ENCODE measurements around the gene CCDC88C.

Gene CCDC88C

DNA sequence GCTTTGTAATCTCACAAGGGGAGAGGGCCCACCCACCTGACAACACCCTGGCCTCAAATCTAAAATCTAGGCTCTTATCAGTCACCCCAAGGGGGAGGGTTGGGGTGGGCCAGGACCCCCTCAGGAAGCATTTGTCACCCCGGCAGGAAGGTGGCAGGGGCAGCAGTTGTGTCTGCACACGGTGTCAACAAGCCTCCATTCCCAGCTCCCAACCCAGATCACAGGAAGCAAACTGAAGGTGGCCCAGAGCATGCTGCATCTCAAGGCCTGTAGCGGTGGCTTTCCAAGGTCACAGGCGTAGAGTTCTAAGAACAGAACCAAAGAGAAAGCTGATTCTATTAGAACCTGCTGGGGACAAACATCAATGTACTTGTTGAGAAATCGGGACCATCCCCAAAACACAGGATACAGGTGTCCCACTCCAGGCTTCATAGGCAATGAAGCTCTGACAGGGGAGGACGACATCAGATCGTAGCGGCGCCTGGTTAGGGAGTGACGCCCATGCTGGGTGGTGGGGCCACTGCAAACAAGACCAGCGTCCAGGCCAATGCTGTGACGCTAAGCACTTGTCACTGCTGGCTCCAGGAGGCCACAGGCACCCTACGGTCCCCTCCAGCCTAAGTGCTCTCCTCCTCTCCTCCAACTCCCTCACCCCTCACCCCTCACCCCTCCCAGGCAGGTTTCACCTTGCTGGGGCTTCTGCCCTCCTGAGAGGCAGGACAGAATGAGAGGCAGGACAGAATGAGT is 52.9 kb downstream of the CCDC88C start:
- Mint-ChIP-seq H3K4me1 (ENCODE audit: low read depth) (peaks cover 83% of the 10 kb centered on the region), H3K27ac (peak overlapping the region; percentile 62)

DNA sequence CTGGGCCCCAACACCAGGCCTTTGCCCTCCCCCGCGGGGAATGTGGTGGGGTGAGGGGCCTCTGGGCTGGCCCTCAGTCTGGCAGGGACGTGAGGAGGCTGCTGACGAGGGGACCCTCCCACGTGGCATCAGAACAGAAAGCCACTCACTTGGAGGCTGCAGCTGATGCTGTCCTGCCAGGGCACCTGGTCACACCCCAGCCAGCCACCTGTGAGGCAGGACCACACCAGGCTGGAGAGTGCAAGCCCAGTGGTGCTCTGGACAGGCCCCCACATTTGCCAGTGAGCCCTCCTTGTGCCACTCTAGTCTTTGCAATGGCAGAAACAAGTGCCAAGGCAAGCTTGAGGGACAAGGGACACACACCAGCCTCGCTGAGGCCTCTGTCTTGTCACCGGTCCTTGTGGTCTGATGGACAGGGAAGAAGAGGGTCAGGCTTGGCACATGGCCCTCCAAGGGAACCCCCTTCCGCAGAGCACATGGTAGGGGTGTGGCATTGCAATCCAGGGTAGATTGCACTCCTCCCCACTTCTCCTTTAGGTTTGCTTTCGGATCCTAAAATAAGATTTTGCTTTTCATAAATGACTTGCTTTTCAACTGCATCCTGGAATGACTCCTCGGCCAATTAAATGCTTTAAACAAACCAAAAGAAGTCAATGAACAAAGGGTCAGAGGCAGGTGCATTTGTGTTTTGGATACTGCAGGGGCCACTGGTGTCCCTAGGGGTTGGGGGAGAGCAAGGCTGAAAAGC is 53.7 kb downstream of the CCDC88C start:
- Mint-ChIP-seq H3K4me1 (ENCODE audit: low read depth) (peaks cover 82% of the 10 kb centered on the region), H3K9me3 (no peaks in the 10 kb centered on the region), H3K4me3 (peak overlapping the region; percentile 42), H3K27ac (peak overlapping the region; percentile 62), H3K27me3 (peaks cover 14% of the 10 kb centered on the region), H3K36me3 (ENCODE audit: low read depth) (no peaks in the 10 kb centered on the region)
- intact Hi-C loops (cut with micrococcal nuclease): loop anchor here (5.0 kb wide), 3 partner anchors 33 to 53 kb away; partner anchors contain the start of gene CCDC88C

More for the DNA sequence above, 52.9 kb downstream of the CCDC88C start:
- Mint-ChIP-seq H3K9me3 (no peaks in the 10 kb centered on the region), H3K4me3 (peak overlapping the region; percentile 42), H3K27me3 (peaks cover 16% of the 10 kb centered on the region), H3K36me3 (ENCODE audit: low read depth) (no peaks in the 10 kb centered on the region)
- intact Hi-C loops (cut with micrococcal nuclease): loop anchor here (5.0 kb wide), 3 partner anchors 33 to 53 kb away; partner anchors contain the start of gene CCDC88C

DNA sequence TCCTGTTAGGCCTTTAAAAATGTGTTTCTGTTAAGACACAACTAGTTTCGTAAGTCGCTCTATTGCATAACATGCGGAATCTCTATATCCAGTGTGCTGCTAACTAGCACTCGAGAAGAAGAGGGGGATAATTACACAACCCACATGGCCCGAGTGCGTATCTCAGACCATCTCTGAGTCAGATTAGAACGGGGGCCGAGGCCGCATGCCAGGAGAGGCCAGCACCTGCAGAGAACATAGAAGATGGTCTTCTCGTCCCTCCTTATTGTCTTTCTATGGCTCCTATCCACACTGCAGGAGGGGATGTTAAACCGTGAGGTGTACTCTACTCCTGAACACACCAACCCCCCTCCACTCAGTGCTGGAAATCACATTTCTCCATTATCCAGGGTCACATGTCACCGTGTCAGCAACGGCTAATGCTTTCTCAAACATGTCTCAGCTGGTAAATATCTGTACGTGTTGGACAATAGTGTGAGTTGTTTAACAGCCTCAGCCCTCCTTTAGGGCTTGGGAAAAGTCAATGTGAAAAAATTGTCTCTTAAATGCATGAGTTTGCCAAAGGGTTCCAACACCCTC is 56.3 kb downstream of the CCDC88C start:
- H3K4me3 Mint-ChIP-seq: no peak overlapping the region
- peaks cover 63% of the 10 kb centered on the region for H3K4me1 Mint-ChIP-seq (ENCODE audit: low read depth)
- H3K27me3 Mint-ChIP-seq: peaks cover 14% of the 10 kb centered on the region
- no peaks in the 10 kb centered on the region for H3K9me3 Mint-ChIP-seq
- peak overlapping the region; percentile 65 for H3K27ac Mint-ChIP-seq
- H3K36me3 Mint-ChIP-seq (ENCODE audit: low read depth): no peaks in the 10 kb centered on the region
- intact Hi-C loops (cut with micrococcal nuclease): loop anchor here (5.0 kb wide), 3 partner anchors 36 to 56 kb away; partner anchors contain the start of gene CCDC88C

DNA sequence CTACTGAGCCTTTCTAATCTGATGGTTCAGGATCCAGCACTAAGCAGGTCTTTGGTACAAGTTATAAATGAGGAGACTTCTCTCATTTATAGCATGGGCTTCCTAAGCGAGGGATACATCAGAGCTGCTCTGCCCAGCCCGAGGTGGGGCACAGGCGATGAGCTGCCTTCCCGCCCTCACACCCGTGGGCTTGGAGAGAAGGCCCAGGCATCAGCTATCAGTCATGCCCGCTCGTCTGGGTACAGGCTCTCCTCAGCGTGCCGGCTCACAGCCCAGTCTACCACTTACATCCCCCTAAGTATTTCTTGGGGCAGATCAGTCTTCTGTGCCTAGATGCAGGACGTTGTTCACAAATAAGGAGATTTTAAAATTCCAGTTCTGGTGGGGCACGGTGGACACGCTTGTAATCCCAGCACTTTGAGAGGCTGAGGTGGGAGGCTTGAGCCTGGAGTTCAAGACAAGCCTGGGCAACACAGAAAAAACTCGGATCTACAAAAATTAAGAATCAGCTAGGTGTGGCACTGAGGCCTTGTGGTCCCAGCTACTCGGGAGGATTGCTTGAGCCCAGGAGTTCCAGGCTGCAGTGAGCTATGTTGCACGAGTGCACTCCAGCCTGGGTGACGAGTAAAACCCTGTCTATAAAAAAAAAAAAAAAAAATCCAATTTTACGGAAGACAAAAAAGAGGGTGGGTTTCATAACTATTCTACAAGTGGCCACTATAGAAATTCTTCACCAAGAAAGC is 57.0 kb downstream of the CCDC88C start:
- peak overlapping the region; percentile 61 for H3K27ac Mint-ChIP-seq
- intact Hi-C loops (cut with micrococcal nuclease): loop anchor here (5.0 kb wide), 3 partner anchors 37 to 57 kb away; partner anchors contain the start of gene CCDC88C

DNA sequence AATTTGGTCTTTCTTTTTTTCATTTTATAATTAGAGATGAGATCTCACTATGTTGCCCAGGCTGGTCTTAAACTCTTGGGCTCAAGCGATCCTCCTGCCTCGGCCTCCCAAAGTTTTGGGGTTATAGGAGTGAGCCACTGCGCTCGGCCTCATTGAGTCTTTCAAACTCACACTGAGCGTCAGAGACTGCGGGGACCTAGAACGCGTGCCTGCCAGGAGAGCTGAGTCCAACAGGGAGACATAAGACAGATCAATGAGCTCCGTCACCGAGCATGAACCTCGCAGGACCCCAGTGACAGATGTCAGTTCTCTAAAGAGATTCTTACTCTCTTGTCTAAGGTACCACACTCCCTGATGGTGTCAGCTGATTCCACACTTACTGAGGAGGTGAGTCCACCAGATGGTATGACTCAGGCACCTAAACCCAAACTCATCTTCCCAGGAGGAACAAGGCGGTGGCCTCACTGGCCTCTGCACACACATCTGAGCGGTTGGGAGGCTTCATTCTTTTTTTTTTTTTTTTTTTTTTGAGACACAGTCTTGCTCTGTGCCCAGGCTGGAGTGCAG is 58.9 kb downstream of the CCDC88C start:
- Mint-ChIP-seq H3K36me3 (ENCODE audit: low read depth) (no peaks in the 10 kb centered on the region), H3K4me1 (ENCODE audit: low read depth) (peaks cover 57% of the 10 kb centered on the region), H3K27me3 (peaks cover 29% of the 10 kb centered on the region), H3K27ac (no peak overlapping the region), H3K4me3 (no peak overlapping the region), H3K9me3 (no peaks in the 10 kb centered on the region)
- intact Hi-C loops (cut with micrococcal nuclease): no loop called here

More for the DNA sequence above, 57.0 kb downstream of the CCDC88C start:
- Mint-ChIP-seq H3K27me3 (peaks cover 15% of the 10 kb centered on the region), H3K36me3 (ENCODE audit: low read depth) (no peaks in the 10 kb centered on the region), H3K4me3 (no peak overlapping the region), H3K4me1 (ENCODE audit: low read depth) (peaks cover 64% of the 10 kb centered on the region), H3K9me3 (no peaks in the 10 kb centered on the region)

DNA sequence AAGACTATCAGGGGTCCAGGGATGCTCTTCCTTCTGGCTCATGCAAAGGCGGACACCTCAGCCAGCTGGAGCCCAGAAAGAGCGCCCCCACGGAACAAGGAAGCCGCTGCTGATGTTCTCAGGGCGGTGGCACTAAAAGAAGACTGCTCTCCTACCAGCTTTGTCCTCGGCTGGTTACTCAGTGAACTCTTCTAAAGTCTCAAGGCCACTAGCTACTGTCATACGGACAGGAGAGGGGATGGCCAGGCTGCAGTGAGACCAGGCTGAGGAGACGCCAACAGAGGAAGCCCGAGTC is 59.6 kb downstream of the CCDC88C start:
- Mint-ChIP-seq H3K9me3 (no peaks in the 10 kb centered on the region), H3K4me3 (no peak overlapping the region), H3K36me3 (ENCODE audit: low read depth) (no peaks in the 10 kb centered on the region), H3K27me3 (peaks cover 36% of the 10 kb centered on the region), H3K27ac (no peak overlapping the region), H3K4me1 (ENCODE audit: low read depth) (peaks cover 55% of the 10 kb centered on the region)
- intact Hi-C loops (cut with micrococcal nuclease): no loop called here

DNA sequence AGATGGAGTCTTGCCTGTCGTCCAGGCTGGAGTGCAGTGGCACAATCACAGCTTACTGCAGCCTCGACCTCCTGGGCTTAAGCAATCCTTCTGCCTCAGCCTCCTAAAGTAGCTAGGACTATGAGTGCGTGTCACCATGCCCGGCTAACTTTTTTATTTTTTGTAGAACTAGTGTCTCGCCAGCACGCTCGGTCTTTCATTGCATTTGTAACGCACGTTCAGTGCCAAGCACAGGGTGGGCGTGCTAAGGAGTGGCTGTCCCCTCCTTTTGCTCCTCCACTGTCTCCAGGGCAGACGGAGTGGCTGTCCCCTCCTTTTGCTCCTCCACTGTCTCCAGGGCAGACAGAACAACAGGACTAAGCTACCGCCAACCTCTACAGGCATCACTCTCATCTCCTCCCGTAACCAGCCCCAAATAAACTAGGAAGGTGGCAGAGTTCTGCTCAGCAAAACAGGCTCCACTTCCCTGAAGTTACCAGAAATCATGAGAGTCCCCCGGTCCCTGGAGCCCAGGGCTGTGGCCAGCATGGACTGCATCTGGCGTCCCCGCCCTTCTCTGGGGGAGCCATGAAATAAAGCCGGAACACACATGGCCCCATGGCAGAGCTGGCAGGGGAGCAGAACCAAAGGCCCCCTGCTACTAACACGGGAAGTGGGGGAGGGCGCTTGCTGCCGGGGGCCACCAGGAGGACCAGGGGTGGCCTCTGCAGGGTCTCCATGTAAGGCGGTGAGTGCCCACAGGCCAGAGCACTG is 60.2 kb downstream of the CCDC88C start:
- Mint-ChIP-seq H3K27ac (no peak overlapping the region), H3K27me3 (peaks cover 40% of the 10 kb centered on the region), H3K4me1 (ENCODE audit: low read depth) (peaks cover 52% of the 10 kb centered on the region), H3K9me3 (no peaks in the 10 kb centered on the region), H3K4me3 (no peak overlapping the region), H3K36me3 (ENCODE audit: low read depth) (no peaks in the 10 kb centered on the region)
- intact Hi-C loops (cut with micrococcal nuclease): no loop called here

DNA sequence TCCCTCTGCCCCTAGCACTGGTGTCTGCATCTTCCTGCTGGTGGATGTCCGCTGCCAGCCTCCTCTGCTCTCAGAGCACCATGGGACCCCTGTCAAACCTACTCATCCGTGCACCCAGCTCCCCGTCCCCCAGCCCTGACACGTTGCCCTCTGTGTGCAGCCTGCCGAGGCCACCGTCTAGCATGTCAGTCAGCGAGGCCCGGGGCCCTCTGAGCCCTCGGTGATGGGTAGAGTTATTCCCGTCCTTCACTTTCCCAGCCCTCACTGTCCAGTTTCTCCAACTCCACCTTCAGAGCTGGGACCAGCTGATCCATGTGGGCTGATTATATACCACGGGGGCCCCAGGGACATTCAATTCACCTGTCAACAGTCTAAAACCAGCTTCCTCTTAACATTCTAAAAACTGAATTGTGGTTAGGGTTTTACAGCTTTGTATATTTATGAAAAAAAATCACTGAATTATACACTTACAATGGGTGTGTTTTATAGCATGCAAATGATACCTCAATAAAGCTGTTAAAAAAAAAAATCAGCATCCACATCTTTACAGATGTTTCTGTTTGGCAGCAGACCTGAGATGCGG is 61.3 kb downstream of the CCDC88C start:
- Mint-ChIP-seq H3K4me3 (no peak overlapping the region), H3K36me3 (ENCODE audit: low read depth) (no peaks in the 10 kb centered on the region), H3K27me3 (peaks cover 50% of the 10 kb centered on the region), H3K9me3 (no peaks in the 10 kb centered on the region), H3K4me1 (ENCODE audit: low read depth) (peaks cover 50% of the 10 kb centered on the region), H3K27ac (no peak overlapping the region)
- intact Hi-C loops (cut with micrococcal nuclease): no loop called here

DNA sequence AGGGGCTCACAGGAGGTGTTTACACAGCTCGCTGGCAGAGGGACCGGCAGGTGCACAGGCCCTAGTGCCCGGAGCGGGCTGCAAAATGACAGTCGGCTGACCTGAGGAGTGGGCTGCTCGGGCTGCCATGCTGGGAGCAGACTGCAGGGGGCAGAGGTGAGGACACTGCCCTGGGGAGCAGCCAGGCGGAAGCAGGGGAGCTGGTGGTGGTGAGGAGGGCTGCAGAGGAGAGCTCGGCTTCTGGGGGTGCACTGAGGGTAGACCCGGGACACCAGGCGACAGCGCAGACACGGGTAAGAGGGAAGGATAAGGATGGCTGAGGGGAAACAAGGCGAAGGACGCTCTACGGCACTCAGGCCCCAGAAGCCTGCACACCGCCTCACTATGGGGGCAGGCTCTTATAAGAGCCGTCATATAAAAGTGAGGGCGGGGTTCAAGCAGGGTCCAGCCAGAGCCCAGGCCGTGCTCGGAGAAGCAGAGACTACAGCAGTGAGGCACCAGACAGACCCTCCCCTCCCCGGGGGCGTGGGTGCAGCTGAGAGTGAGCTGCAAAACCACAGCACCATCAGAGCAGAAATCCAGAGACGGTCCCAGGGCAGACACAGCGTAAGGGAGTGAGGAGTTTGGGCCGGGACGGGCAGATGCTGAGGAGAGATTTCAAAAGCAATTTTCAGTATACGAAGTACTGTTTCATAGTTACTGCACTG is 62.5 kb downstream of the CCDC88C start:
- Mint-ChIP-seq H3K27me3 (peaks cover 53% of the 10 kb centered on the region), H3K9me3 (no peaks in the 10 kb centered on the region), H3K27ac (no peak overlapping the region), H3K36me3 (ENCODE audit: low read depth) (no peaks in the 10 kb centered on the region), H3K4me3 (no peak overlapping the region), H3K4me1 (ENCODE audit: low read depth) (peaks cover 50% of the 10 kb centered on the region)
- intact Hi-C loops (cut with micrococcal nuclease): no loop called here

DNA sequence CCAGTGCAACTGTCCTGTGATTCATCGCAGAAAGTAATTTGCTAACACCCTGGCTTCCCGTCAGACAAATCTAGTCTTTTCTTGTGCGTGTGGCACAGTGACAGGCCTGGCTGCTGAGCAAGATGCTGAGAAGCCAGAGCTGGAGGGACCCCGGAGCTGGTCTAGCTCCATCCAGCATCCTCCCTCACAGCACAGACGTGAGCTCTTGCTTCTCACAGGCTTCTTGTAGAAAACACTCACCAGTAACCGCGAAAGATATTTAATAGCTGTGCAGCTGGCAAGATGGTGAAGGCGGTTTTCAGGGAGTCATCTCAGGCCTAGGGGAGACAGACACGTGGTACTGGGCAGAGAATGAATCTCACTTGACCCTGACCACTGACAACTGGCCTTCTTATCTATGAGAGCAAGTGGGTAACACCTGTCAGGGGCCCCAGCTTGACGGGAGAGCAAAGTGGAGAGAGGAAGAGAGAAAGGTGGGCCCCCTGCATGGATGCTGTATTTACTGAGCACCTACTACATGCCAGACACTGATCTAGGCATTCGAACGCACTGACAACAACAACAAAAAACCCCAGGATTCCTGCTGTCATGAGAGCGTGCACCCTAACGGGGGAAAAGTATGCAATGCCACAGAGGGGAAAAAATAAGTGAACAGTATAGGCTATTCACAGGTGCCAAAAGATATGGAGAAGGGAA is 63.3 kb downstream of the CCDC88C start:
- Mint-ChIP-seq H3K9me3 (no peaks in the 10 kb centered on the region), H3K36me3 (ENCODE audit: low read depth) (no peaks in the 10 kb centered on the region)

DNA sequence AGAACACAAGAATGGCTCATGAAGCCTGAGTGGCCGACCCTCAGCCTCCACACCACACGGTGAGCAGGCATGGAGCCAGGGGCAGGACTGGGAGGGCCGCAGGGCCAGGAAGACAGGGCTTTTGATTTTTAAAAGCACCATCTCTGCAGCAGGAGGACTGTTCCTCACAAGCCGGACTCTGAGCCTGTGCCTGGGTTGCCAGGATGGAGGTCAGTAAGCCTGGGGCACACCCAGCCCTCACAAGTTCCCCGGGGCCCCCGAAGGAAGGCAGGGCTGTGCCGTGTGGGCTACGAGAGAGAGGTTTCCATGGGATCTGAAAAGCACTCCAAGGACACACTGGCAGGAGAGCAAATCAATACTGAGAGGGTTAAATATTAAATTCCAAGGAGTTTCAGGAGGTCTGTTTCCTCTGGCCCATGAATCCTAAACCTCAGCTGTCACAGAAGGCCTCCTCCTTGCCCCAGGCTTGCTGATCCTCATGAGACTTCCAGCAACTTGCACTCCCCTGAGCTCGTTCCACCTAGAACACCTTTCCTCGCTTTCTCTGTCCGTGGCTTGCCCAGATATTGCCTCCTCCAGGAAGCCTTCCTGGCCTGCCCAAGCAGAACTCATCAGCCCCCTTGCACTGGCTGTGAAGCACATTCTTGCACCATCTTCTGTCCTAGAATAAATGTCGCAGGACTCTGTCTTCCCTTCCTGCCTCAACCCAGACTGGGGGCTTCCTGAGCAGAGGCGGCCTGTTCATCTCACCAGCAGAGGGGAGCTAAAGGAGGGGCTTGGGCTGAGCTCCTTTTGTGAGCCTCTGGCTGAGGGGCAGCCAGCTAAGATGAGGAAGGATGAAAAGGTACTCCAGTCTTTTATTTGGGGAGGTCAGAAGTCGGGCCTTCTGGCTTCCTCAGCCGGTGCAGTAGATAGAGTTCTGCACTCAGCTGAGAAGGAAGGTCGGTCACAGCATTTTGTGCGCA is 64.6 kb downstream of the CCDC88C start:
- Mint-ChIP-seq H3K9me3 (no peaks in the 10 kb centered on the region), H3K27me3 (peaks cover 58% of the 10 kb centered on the region), H3K4me1 (ENCODE audit: low read depth) (peaks cover 61% of the 10 kb centered on the region), H3K36me3 (ENCODE audit: low read depth) (no peaks in the 10 kb centered on the region), H3K27ac (no peak overlapping the region), H3K4me3 (no peak overlapping the region)
- intact Hi-C loops (cut with micrococcal nuclease): no loop called here

More for the DNA sequence above, 63.3 kb downstream of the CCDC88C start:
- no peak overlapping the region for H3K4me3 Mint-ChIP-seq
- H3K27ac Mint-ChIP-seq: no peak overlapping the region
- intact Hi-C loops (cut with micrococcal nuclease): no loop called here
- peaks cover 53% of the 10 kb centered on the region for H3K27me3 Mint-ChIP-seq
- peaks cover 51% of the 10 kb centered on the region for H3K4me1 Mint-ChIP-seq (ENCODE audit: low read depth)

All from dendritic cell treated with granulocyte-macrophage colony-stimulating factor and Interleukin-4, amounts not matched to agents 40 ng/mL and 50 ng/mL, for 4 days (primary cell).